RWPE2 (cell line): ENCODE data around the gene OR2S2.

Experiments used
- ATAC-seq: fragments of 200-7000 bp; cut with Tn5 transposase; 3 replicates; pipeline ENCODE4 v1.9.1; 2021; ENCODE audit warnings: low read depth
- DNase-seq: peaks from one replicate; pipeline ENCODE4 v3.0.0-alpha.2; 2020; ENCODE audit warnings: low spot score
- H3K27ac ChIP-seq: fragments of 450-650 bp; 2 replicates; pipeline ENCODE4 v1.5.1; 2017; ENCODE audit warnings: mild to moderate bottlenecking; ENCODE audit not compliant: poor library complexity, severe bottlenecking
- H3K27me3 ChIP-seq: fragments of 250-450 bp; sonication (Bioruptor Pico); 2 replicates; pipeline ENCODE4 v1.5.1; 2021; ENCODE audit warnings: mild to moderate bottlenecking, moderate library complexity; ENCODE audit not compliant: insufficient read depth, poor library complexity, severe bottlenecking
- H3K36me3 ChIP-seq: fragments of 250-450 bp; sonication (Bioruptor Pico); 2 replicates; pipeline ENCODE4 v1.5.1; 2020; ENCODE audit warnings: low read depth, mild to moderate bottlenecking, moderate library complexity
- H3K4me1 ChIP-seq: fragments of 250-450 bp; sonication (Bioruptor Pico); 2 replicates; pipeline ENCODE4 v1.5.1; 2021; ENCODE audit warnings: mild to moderate bottlenecking, moderate library complexity; ENCODE audit not compliant: insufficient read depth, poor library complexity, severe bottlenecking
- H3K4me3 ChIP-seq: fragments of 250-450 bp; sonication (Bioruptor Pico); 2 replicates; pipeline ENCODE4 v1.5.1; 2021; ENCODE audit warnings: mild to moderate bottlenecking, moderate library complexity; ENCODE audit not compliant: severe bottlenecking
- H3K9me3 ChIP-seq: fragments of 250-450 bp; sonication (Bioruptor Pico); 2 replicates; pipeline ENCODE4 v1.5.1; 2021; ENCODE audit warnings: mild to moderate bottlenecking, moderate library complexity; ENCODE audit not compliant: severe bottlenecking
- TF ChIP-seq, protein P1 (sequence below): fragments of 450-650 bp; IDR thresholded peaks from one replicate; pipeline ENCODE4 v1.5.1; 2017; ENCODE audit warnings: mild to moderate bottlenecking, moderate library complexity; ENCODE audit not compliant: poor library complexity, severe bottlenecking

OR2S2 gene

DNA sequence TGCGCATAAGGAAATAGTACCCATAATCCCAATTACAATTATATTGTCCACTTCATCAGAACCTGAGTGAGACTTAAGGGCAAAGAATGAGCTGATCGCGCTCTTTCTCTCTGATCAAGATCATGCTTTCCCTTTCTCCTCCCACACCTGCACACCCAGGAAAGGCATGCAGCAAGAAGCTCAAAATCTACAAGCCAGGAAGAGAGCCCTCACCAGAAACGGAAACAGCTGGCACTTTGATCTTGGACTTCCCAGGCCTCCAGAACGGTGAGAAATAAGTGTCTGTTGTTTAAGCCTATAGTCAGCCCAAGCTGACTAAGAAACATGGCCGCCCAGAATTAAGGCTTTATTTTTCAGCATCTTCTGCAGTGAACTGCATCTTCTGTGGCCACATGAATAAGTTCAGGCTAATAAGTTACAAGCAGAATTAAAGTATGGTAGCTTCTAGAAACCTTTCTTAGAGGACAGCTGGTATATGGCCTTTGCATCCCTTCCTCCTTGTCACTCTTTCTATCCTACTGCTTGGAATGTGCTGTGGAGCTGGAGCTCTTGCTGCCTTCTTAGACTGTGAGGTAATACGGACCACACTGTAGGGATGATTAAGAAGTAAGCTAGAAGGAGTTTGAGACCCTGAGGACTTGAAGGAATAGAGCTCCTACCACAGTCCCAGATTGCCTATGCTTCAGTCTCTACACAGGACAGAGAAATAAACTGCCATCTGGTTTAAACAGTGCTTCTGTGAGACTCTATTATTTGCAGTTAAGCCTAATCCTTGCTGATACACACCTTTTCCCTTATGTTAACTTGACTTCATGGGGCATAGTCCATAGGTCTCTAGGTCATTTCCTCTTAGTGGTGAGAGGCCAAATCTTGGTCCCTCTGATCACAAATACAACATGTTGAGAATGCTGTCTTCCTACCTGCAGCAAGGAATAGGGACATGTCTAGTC is 17.2 kb downstream of the OR2S2 start:
- no peak overlapping the region for H3K4me3 ChIP-seq
- ATAC-seq (no peak), DNase-seq (no peak)
- no peak overlapping the region for H3K27ac ChIP-seq
- H3K36me3 ChIP-seq, result no peaks in the 10 kb centered on the region
- TF ChIP-seq, protein P1, sequence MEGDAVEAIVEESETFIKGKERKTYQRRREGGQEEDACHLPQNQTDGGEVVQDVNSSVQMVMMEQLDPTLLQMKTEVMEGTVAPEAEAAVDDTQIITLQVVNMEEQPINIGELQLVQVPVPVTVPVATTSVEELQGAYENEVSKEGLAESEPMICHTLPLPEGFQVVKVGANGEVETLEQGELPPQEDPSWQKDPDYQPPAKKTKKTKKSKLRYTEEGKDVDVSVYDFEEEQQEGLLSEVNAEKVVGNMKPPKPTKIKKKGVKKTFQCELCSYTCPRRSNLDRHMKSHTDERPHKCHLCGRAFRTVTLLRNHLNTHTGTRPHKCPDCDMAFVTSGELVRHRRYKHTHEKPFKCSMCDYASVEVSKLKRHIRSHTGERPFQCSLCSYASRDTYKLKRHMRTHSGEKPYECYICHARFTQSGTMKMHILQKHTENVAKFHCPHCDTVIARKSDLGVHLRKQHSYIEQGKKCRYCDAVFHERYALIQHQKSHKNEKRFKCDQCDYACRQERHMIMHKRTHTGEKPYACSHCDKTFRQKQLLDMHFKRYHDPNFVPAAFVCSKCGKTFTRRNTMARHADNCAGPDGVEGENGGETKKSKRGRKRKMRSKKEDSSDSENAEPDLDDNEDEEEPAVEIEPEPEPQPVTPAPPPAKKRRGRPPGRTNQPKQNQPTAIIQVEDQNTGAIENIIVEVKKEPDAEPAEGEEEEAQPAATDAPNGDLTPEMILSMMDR, result no peak
- no peaks in the 10 kb centered on the region for H3K9me3 ChIP-seq
- no peaks in the 10 kb centered on the region for H3K27me3 ChIP-seq
- H3K4me1 ChIP-seq, result no peaks in the 10 kb centered on the region

DNA sequence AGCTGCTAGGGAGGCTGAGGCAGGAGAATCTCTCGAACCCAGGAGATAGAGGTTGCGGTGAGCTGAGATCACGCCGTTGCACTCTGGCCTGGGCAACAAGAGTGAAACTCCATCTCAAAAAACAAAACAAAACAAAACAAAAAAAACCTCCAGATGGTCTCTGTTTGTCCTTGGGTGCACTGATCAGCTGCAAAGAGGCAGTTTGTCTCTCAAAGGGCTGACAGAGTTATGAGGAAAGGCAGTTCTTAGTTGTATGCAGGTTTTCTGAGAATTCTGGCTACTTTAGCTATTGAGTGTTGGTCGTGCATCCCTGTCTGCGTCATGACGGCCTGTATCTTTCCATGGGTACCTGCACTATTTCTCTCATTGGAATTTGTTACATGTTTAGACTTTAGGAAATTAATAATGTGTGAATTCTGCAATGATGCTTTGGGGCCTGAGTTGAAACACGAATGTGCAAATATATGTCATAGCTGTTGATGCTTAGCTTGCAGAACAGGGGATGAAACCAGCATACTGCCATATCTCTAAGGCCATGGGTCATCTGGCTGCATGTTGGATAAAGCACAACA is 18.2 kb downstream of the OR2S2 start:
- Histone ChIP-seq H3K36me3 (no peaks in the 10 kb centered on the region), H3K4me3 (no peak overlapping the region), H3K4me1 (no peaks in the 10 kb centered on the region), H3K9me3 (no peaks in the 10 kb centered on the region), H3K27me3 (no peaks in the 10 kb centered on the region), H3K27ac (no peak overlapping the region)
- TF ChIP-seq, protein P1, result no peak
- DNase-seq, result no peak
- no peak for ATAC-seq

DNA sequence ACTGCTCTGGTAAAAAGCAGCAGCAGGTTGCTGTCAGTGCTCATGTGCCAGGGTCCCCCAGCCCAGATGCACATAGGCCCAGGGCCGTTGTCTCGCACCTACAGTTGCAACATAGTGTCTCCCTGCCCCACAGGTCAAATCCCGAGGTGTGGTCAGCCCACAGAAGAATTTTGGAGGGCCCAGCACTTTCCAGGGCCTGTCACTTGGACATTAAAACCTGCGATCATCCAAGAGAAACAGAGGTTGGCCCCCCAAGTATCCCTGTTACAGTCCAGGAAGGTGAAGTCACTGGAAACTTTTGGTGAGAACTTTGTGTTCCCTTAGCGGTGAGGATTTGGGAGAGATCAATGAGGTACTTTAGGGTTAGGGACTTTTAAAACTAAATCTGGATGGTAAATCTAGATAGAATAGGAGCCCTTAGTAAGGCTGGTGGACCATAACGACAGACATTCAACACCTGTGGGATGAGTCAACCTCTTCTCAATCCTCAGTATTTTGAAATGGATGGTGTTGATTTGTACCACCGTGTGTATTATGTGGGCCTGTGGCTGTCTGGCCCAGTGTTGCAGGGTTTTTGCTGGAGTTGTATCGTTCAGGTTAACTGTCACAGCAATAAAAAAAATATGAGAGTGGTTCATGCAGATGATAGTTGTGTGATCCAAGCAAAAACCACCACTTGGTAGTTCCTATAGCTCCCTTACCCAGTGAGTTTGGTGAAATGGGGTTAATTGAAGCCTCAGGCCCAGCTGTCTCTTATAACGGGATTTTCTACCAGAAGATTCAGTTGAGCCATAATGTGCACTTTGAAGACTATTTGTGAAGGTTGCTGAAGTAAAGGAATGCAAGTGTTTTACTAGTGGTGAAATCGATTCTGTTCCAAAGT is 19.2 kb downstream of the OR2S2 start:
- ATAC-seq (no peak), DNase-seq (no peak)
- Histone ChIP-seq H3K4me3 (no peak overlapping the region), H3K27ac (no peak overlapping the region), H3K36me3 (no peaks in the 10 kb centered on the region), H3K9me3 (no peaks in the 10 kb centered on the region), H3K4me1 (no peaks in the 10 kb centered on the region), H3K27me3 (no peaks in the 10 kb centered on the region)
- TF ChIP-seq, protein P1, result no peak

DNA sequence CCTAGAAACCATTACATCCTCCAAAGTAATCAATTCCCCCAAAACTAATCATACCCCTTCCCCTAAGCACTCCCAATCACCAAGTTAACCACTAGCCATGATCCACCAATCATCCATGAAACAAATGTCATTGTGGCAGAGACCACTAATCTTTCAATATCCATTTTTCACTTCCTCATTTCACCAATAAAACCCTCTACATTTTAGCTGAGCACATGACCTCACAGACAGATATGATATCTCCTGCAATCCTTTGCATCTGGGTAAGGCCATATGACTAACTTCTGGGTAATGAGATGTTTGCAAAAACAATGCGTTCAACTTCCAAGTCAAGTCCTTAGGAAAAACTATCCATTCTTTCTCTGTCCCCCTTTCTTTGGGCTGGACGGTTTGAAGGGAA is 20.7 kb downstream of the OR2S2 start:
- DNase-seq (no peak), ATAC-seq (no peak)
- H3K27me3 ChIP-seq, result no peaks in the 10 kb centered on the region
- H3K27ac ChIP-seq, result no peak overlapping the region
- TF ChIP-seq, protein P1, result no peak
- no peaks in the 10 kb centered on the region for H3K9me3 ChIP-seq
- no peak overlapping the region for H3K4me3 ChIP-seq
- H3K4me1 ChIP-seq, result no peaks in the 10 kb centered on the region
- no peaks in the 10 kb centered on the region for H3K36me3 ChIP-seq
